Peyer's patch (tissue), 4 donors: ENCODE measurements around the gene ATP2A2.

ENCODE experiments used
- CTCF ChIP-seq, 6 experiments: fragments of 450-650 bp in 4 of 6; fragments of 200-600 bp in 2 of 6; sonication (generic) in 1 of 6; IDR thresholded peaks; one replicate each; pipeline ENCODE4 v1.5.1; 2017 to 2019; ENCODE audit warnings: antibody characterized with exemption in 6 of 6, mild to moderate bottlenecking in 3 of 6, moderate library complexity in 1 of 6
- POLR2A ChIP-seq, 2 donors: fragments of 450-650 bp; IDR thresholded peaks; one replicate each; pipeline ENCODE4 v1.5.1; 2017; ENCODE audit warnings: antibody characterized with exemption in 2 of 2, mild to moderate bottlenecking in 2 of 2, moderate library complexity in 2 of 2

- no peak for TF ChIP-seq CTCF (IDR thresholded peaks at IDR 0.05)
- no peak for TF ChIP-seq POLR2A (IDR thresholded peaks at IDR 0.05)
These were observed 57.1 kb downstream of the ATP2A2 start for GRCh38 chr12:110337912-110338710.
